Measurements from ENCODE around the gene MYO6. TPM values are rescaled to one million over a fixed set of nuclear protein-coding genes. Genes with fewer than 3 reads are reported as not detected.

Gene MYO6
- total RNA-seq, 2 donors from 2014 or later = 72.3 to 80.9 TPM

DNA sequence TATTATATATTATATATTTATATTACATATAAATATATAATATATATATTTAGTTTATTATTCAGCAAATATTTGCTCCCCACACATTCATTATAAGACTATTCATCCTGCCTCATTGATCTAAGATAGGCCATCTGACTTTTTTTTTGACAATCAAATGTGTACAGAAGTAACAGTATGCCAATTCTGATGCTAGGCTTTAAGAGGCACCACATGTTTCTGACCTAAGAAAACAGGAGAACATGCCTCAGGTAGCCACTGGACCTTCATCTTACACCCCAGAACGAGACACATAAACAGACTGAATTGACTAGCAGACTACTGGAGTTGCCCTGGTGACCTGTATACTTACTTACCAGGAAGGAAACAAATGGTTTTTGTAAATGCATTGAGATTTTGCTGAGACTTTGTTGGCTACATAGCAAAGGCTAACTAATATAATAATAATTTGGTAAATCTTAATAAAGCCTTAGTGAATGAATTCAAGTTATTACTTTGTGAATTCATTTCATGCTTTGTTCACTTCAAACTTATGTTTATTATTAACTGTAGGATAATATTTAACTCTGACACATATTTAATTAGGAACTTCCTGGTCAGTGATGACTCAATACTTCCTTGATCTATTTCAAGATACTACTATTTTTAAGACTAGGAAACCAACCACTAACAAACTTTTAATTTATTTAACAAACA, 13.4 kb upstream of the MYO6 start:
- Histone ChIP-seq H3K27me3 (no peaks in the 10 kb centered on the region), H3K27ac (peak overlapping the region; percentile 7)

DNA sequence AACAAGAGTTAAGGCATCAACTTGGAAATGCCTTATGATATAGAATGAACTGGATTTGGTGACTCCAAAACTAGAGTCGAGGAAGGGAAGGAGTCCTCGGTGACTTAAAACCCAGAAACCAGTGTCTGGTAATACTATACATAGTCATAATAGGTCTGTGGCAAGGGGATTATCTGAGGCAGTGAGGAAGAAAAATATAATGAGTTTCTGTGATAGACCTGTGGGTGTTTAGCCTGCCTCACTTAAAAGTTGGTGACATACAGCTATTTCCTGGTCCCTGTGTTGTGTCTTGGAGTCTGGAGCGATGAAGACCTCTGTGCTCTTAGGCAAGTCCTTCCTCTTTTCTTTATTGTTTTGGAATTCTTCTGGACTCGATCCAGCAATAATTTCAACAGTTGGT, 5.1 kb upstream of the MYO6 start:
- DNase-seq = no peak
- Histone ChIP-seq H3K9ac (ENCODE audit: low read depth in 2 of 2, low read length in 2 of 2) (no peak overlapping the region), H3K36me3 (no peaks in the 10 kb centered on the region), H3K27ac (no peak overlapping the region), H3K4me3 (no peak overlapping the region), H3K4me1 (peaks cover 6% of the 10 kb centered on the region), H3K27me3 (no peaks in the 10 kb centered on the region), H3K9me3 (no peaks in the 10 kb centered on the region)
- intact Hi-C loops (cut with DNase I) = no loop called here
- TF ChIP-seq, protein P1, sequence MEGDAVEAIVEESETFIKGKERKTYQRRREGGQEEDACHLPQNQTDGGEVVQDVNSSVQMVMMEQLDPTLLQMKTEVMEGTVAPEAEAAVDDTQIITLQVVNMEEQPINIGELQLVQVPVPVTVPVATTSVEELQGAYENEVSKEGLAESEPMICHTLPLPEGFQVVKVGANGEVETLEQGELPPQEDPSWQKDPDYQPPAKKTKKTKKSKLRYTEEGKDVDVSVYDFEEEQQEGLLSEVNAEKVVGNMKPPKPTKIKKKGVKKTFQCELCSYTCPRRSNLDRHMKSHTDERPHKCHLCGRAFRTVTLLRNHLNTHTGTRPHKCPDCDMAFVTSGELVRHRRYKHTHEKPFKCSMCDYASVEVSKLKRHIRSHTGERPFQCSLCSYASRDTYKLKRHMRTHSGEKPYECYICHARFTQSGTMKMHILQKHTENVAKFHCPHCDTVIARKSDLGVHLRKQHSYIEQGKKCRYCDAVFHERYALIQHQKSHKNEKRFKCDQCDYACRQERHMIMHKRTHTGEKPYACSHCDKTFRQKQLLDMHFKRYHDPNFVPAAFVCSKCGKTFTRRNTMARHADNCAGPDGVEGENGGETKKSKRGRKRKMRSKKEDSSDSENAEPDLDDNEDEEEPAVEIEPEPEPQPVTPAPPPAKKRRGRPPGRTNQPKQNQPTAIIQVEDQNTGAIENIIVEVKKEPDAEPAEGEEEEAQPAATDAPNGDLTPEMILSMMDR (IDR thresholded peaks at IDR 0.05) = no peak

More for the DNA sequence above, 13.4 kb upstream of the MYO6 start:
- TF ChIP-seq, protein P1 (IDR thresholded peaks at IDR 0.05) = no peak
- H3K4me1 ChIP-seq = no peaks in the 10 kb centered on the region
- H3K9me3 ChIP-seq = no peaks in the 10 kb centered on the region
- peak overlapping the region in 1 of 2 donors; percentile 9 for H3K9ac ChIP-seq (ENCODE audit: low read depth in 2 of 2, low read length in 2 of 2)
- DNase-seq = no peak
- intact Hi-C loops (cut with DNase I) = no loop called here
- no peak overlapping the region for H3K4me3 ChIP-seq
- no peaks in the 10 kb centered on the region for H3K36me3 ChIP-seq

DNA sequence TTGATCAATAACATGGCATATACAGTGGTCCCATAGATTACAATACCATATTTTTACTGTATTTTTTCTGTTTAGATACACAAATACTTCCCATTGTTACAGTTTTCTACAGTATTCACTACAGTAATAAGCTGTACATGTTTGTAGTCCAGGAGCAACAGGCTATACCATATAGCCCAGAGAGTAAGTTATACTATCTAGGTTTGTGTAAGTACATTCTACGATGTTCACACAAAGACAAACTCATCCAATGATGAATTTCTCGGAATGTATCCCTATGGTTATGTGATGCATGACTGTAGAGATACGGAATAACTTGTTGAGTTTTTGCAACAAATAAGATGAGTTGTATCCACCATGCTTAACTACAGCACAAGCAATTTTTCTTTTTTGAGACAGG, 3.6 kb upstream of the MYO6 start:
- Histone ChIP-seq H3K27me3 (no peaks in the 10 kb centered on the region), H3K36me3 (no peaks in the 10 kb centered on the region), H3K9ac (ENCODE audit: low read depth in 2 of 2, low read length in 2 of 2) (no peak overlapping the region), H3K27ac (no peak overlapping the region), H3K9me3 (no peaks in the 10 kb centered on the region), H3K4me3 (no peak overlapping the region), H3K4me1 (peaks cover 6% of the 10 kb centered on the region)
- DNase-seq = no peak
- TF ChIP-seq, protein P1 (IDR thresholded peaks at IDR 0.05) = no peak
- intact Hi-C loops (cut with DNase I) = no loop called here

DNA sequence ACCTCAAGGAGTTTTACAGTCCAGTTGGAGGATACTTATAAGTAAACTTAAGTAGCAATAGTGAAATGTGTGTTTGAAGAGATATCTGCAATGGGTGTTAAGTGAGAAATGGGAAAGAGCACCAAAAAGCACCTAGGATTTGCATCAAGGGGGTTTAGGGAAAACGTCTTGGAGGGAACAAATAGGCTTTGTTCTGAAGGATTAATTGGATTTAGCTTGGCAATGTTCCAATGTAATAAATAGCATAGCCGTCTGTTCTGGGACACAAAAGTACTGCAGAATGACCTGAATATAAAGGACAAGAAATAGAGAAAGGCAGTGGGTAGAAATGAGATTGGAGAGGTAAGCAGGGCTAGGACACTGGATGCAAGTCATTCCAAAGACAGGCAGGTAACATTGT, 2.8 kb upstream of the MYO6 start:
- Histone ChIP-seq H3K36me3 (no peaks in the 10 kb centered on the region), H3K27ac (no peak overlapping the region), H3K4me1 (peaks cover 6% of the 10 kb centered on the region), H3K9me3 (no peaks in the 10 kb centered on the region), H3K9ac (ENCODE audit: low read depth in 2 of 2, low read length in 2 of 2) (no peak overlapping the region), H3K27me3 (no peaks in the 10 kb centered on the region), H3K4me3 (no peak overlapping the region)
- TF ChIP-seq, protein P1 (IDR thresholded peaks at IDR 0.05) = no peak
- intact Hi-C loops (cut with DNase I) = no loop called here
- DNase-seq = no peak

DNA sequence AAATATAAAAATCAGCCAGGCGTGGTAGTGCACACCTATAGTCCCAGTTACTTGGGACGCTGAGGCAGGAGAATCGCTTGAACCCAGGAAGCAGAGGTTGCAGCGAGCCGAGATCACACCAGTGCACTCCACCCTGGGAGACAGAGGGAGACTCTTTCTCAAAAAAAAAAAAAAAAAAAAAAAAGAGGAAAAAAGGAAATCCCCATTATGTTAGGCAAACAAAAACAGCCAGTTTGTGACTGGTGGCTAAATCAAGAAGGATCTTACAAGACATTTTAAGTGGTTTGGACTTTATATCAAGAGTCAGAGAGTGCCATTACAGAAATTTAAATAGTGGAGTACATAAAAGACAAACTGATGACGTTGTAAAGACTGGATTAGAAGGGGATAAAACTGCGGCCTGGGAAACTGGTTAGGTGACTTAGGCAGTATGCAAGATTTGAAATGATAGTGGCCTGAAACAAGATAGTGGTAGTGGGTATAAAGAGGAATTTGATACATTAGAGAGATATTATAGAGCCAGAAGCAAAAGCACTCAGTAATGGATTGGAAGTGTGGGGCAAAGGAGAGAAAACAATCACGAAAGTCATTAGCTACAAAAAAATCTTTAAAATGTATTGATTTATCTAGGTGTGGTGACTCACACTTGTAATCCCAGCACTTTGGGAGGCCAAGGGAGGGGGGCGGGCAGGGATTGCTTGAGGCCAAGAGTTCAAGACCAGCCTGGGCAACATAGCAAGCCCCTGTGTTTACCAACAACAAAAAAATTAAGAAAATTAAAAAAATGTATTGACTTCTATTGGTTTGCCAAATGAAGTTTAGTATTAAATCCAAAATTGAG, 1.7 kb upstream of the MYO6 start:
- no peak overlapping the region for H3K4me3 ChIP-seq
- no peak overlapping the region for H3K9ac ChIP-seq (ENCODE audit: low read depth in 2 of 2, low read length in 2 of 2)
- H3K4me1 ChIP-seq = peaks cover 6% of the 10 kb centered on the region
- peak; percentile 53 for DNase-seq
- no peaks in the 10 kb centered on the region for H3K36me3 ChIP-seq
- no peaks in the 10 kb centered on the region for H3K9me3 ChIP-seq
- TF ChIP-seq, protein P1 (IDR thresholded peaks at IDR 0.05) = no peak
- H3K27me3 ChIP-seq = no peaks in the 10 kb centered on the region
- no peak overlapping the region for H3K27ac ChIP-seq
- intact Hi-C loops (cut with DNase I) = no loop called here
